HG02943 (cell line): ENCODE data around the gene PYURF.
"Not testable (repeated sequence)": the region's sequence is repeated elsewhere in the genome, so short reads cannot be mapped to it uniquely, and the experiment has no call there.

Source experiments
- ATAC-seq: cut with Tn5 transposase; IDR thresholded peaks from one replicate; pipeline ENCODE4 v1.9.1; 2021; ENCODE audit warnings: mild to moderate bottlenecking, low read depth, moderate library complexity; ENCODE audit not compliant: unreplicated experiment

The PYURF gene

GRCh38 chr4:88523325-88524129 is at the start of gene PYURF:
Gene PYURF, minus strand, starts transcription at chr4:88523776. Its CDS starts 76 bp downstream, at chr4:88523700.
- ATAC-seq, result peak; percentile 59

GRCh38 chr4:88570001-88570400 is 46.4 kb upstream of the PYURF start:
- no peak for ATAC-seq

- no peak for ATAC-seq
Measured at GRCh38 chr4:88567591-88567990, 44.0 kb upstream of the PYURF start.

GRCh38 chr4:88549815-88550214 is 26.2 kb upstream of the PYURF start:
- ATAC-seq, result no peak

- not testable (repeated sequence) for ATAC-seq
Measured at GRCh38 chr4:88539322-88540068, 15.9 kb upstream of the PYURF start.

GRCh38 chr4:88537709-88538108 is 14.1 kb upstream of the PYURF start:
- ATAC-seq, result no peak

GRCh38 chr4:88535090-88535755 is 11.6 kb upstream of the PYURF start:
- no peak for ATAC-seq

- no peak for ATAC-seq
Measured at GRCh38 chr4:88533937-88534750, 10.6 kb upstream of the PYURF start.

GRCh38 chr4:88533088-88533790 is 9.7 kb upstream of the PYURF start:
- no peak for ATAC-seq

- no peak for ATAC-seq
Measured at GRCh38 chr4:88531549-88531948, 8.0 kb upstream of the PYURF start.

- ATAC-seq, result no peak
Measured at GRCh38 chr4:88528861-88529260, 5.3 kb upstream of the PYURF start.

GRCh38 chr4:88527787-88528186 is 4.2 kb upstream of the PYURF start:
- peak; percentile 53 for ATAC-seq

- ATAC-seq, result no peak
Measured at GRCh38 chr4:88526221-88526815, 2.7 kb upstream of the PYURF start.

GRCh38 chr4:88524171-88524570 is 595 bp upstream of the PYURF start:
- ATAC-seq, result no peak

- peak; percentile 14 for ATAC-seq
Measured at GRCh38 chr4:88522702-88523324, 763 bp downstream of the PYURF start.

GRCh38 chr4:88518911-88519310 is 4.7 kb downstream of the PYURF start:
- no peak for ATAC-seq

- ATAC-seq, result no peak
Measured at GRCh38 chr4:88517825-88518224, 5.8 kb downstream of the PYURF start.

- no peak for ATAC-seq
Measured at GRCh38 chr4:88516746-88517145, 6.8 kb downstream of the PYURF start.
